ENCODE results near the gene NEK3. TPM values are rescaled to one million over a fixed set of nuclear protein-coding genes. Genes with fewer than 3 reads are reported as not detected.

Gene NEK3
- total RNA-seq, 1 experiment from 2014 or later: 13.3 TPM

DNA sequence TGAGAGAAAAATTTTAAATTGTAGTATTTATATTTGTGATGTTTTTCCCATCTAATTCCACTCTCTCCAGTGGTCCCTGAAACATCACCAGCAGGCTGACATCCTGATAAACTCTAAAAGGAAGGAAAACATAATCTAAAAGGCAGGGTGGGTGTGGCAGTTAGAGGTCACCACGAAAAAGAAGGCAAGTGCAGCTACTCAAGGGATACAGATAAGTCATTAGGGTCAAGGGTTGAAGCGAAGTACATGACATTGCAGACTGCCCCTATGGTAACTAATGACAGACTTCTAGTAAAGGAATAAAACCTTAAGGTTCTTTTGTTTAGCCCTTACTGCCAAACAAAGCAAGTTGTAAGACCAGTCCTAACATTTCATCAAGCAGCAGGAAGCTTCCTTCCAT is 6.0 kb upstream of the NEK3 start:
- Histone ChIP-seq H3T11ph (ENCODE audit: low read length) (no peak overlapping the region), H3K79me2 (ENCODE audit: insufficient read depth, low read length) (no peaks in the 10 kb centered on the region), H2BK12ac (ENCODE audit: insufficient read length, low read depth, low read length) (no peak overlapping the region), H3K79me1 (ENCODE audit: insufficient read depth, low read depth, low read length, poor library complexity, severe bottlenecking) (no peaks in the 10 kb centered on the region), H3K4me2 (ENCODE audit: insufficient read depth, insufficient read length, low read length) (no peak overlapping the region), H3K23ac (ENCODE audit: insufficient read length, low read depth, low read length) (no peak overlapping the region), H2AK5ac (ENCODE audit: insufficient read length, low read length) (no peak overlapping the region), H3K4me1 (ENCODE audit: insufficient read depth, low read length) (no peaks in the 10 kb centered on the region), H3K9ac (ENCODE audit: extremely low read depth, insufficient read length, low read length) (no peak overlapping the region), H3K27me3 (ENCODE audit: insufficient read depth, low read length) (no peaks in the 10 kb centered on the region), H2BK20ac (ENCODE audit: low read depth, low read length, poor library complexity, severe bottlenecking) (no peak overlapping the region), H3K14ac (ENCODE audit: insufficient read depth, low read length) (no peak overlapping the region), H4K20me1 (ENCODE audit: control insufficient read depth, insufficient read depth, insufficient read length) (no peaks in the 10 kb centered on the region), H4K8ac (replicated peaks; ENCODE audit: insufficient read length, low read depth, low read length) (no peak overlapping the region), H2BK120ac (ENCODE audit: low read depth, low read length, poor library complexity, severe bottlenecking) (no peak overlapping the region), H3K27ac (ENCODE audit: insufficient read length, low read depth, low read length) (no peak overlapping the region), H4K5ac (ENCODE audit: insufficient read length, low read depth, low read length) (no peak overlapping the region), H3K56ac (ENCODE audit: insufficient read length, low read depth, low read length) (no peak overlapping the region), H3K9me3 (ENCODE audit: control insufficient read depth, low read depth, low read length) (no peaks in the 10 kb centered on the region), H3K18ac (ENCODE audit: insufficient read length, low read depth, low read length) (no peak overlapping the region), H2BK5ac (ENCODE audit: insufficient read length, low read length) (no peak overlapping the region), H3K4ac (ENCODE audit: low read depth, low read length) (no peak overlapping the region), H3K23me2 (ENCODE audit: insufficient read length, low read depth, low read length, poor library complexity, severe bottlenecking) (no peaks in the 10 kb centered on the region), H2BK15ac (ENCODE audit: low read depth, low read length) (no peak overlapping the region), H4K91ac (ENCODE audit: insufficient read length, low read depth, low read length) (no peak overlapping the region), H2AFZ (ENCODE audit: low read length) (no peak overlapping the region)
- WGBS (ENCODE audit: extremely low coverage, insufficient read length, low lambda C conversion rate): no CpG with 5 or more reads among the region's 2 CpGs
- no peaks in the 10 kb centered on the region for H3K9me3 Mint-ChIP-seq
- H3K4me3 Mint-ChIP-seq: no peak overlapping the region
- peaks cover 0 to 34% (median 12%) of the 10 kb centered on the region in 3 experiments; a peak in 5 of 7 replicates for H3K36me3 Mint-ChIP-seq (ENCODE audit: insufficient read depth in 1 of 3, low read depth in 3 of 3)
- DNase-seq: no peak
- peaks cover 14 to 16% of the 10 kb centered on the region in 2 experiments for H3K4me1 Mint-ChIP-seq
- TF ChIP-seq, protein P1, sequence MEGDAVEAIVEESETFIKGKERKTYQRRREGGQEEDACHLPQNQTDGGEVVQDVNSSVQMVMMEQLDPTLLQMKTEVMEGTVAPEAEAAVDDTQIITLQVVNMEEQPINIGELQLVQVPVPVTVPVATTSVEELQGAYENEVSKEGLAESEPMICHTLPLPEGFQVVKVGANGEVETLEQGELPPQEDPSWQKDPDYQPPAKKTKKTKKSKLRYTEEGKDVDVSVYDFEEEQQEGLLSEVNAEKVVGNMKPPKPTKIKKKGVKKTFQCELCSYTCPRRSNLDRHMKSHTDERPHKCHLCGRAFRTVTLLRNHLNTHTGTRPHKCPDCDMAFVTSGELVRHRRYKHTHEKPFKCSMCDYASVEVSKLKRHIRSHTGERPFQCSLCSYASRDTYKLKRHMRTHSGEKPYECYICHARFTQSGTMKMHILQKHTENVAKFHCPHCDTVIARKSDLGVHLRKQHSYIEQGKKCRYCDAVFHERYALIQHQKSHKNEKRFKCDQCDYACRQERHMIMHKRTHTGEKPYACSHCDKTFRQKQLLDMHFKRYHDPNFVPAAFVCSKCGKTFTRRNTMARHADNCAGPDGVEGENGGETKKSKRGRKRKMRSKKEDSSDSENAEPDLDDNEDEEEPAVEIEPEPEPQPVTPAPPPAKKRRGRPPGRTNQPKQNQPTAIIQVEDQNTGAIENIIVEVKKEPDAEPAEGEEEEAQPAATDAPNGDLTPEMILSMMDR (conservative IDR thresholded peaks at IDR 0.05): no peak
- peaks cover 3% of the 10 kb centered on the region for H3K27me3 Mint-ChIP-seq (ENCODE audit: low read depth)
- no peak overlapping the region; a peak in 1 of 7 replicates for H3K27ac Mint-ChIP-seq
